Activated CD4-positive, alpha-beta T cell treated with anti-CD3 and anti-CD28 coated beads, Interleukin-2, amount 50 U/mL, for 48 hours (primary cell): Measurements from ENCODE around the gene SYNE3.

ENCODE experiments used
- DNase-seq, 2 experiments: peaks; one replicate each; pipeline ENCODE4 v3.0.0-alpha.2; 2020

Gene SYNE3

GRCh38 chr14:95469134-95469481, 47.3 kb downstream of the SYNE3 start:
- DNase-seq, result no peak

DNA sequence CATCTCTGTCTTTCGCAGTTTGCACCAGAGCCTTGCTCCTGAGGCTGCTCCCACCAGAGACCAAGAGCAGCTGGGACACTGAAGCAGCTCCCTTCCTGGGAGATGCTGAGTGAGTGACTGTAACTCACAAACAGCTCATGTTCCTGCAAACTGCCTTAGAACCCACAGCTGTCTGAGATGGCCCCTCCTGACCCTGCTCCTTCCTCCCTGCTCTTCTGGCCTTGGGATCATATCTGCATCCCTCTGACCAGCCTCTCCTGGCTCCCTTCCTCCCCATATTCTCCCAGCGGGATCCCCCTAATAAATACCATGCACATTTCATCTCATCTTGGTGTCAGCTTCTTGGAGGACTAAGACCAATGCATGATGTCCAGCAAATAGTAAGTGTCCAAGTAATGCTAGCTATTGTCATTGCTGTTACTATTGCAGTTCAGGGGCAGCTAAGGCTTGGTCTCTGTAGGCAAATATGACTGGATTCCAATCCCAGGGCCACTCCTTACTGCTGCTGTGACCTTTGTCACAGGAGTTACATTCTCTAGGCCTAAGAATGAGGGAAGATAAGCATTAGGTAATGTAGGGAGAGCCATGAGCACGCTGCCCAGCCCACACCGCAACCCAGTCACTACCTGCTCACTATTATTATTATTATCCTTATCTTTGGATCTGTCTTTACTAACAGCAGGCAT, 47.9 kb downstream of the SYNE3 start:
- DNase-seq, result no peak

GRCh38 chr14:95467657-95468056, 48.8 kb downstream of the SYNE3 start:
- no peak for DNase-seq

DNA sequence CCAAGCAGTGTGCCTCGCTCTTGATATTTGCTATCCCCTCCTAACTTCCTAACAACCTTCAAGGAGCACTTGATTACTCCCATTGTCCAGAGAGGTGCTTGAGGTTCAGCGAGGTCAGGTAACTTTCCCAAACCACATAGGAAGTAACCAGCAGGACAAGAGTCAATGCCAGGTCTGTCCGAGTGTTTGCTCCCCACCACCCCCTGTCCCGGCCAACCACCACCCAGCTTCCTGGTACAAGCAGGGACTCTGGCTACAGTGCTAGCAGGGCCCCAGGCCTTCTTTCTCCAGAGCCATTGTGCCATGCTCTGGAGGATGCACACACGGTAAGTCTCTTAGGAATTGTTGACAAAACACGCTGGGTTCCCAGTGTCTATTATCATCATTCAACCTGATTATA, 49.2 kb downstream of the SYNE3 start:
- no peak for DNase-seq
